ENCODE data around the gene SPATA3.

GRCh38 chr2:230947235-230947576 is 48.7 kb upstream of the SPATA3 start:
- TF ChIP-seq CTCF (IDR thresholded peaks at IDR 0.05; ENCODE audit: poor library complexity) (no peak), EZH2 (IDR thresholded peaks at IDR 0.05; ENCODE audit: borderline replicate concordance) (no peak)

Measured in hepatocyte (in vitro differentiated cells).